IMR-90 (cell line): ENCODE data around the gene UQCC5. TPM values are rescaled to one million over a fixed set of nuclear protein-coding genes. Genes with fewer than 3 reads are reported as not detected.

ENCODE experiments used
- ATAC-seq: fragments of 200-7000 bp; cut with Tn5 transposase; 2 replicates; pipeline ENCODE4 v1.9.1; 2020; ENCODE audit warnings: low read depth, mild to moderate bottlenecking, moderate library complexity
- BruUV-seq: library from RNA; stranded (reverse); fragments of 400-500 nt; replicated peaks from 2 replicates; lab custom pipeline; 2021; lab: Mats Ljungman, UMichigan
- CTCF ChIA-PET: fragments of 300-600 bp; formaldehyde crosslinking; extraction: SDS; loops from one replicate; lab custom pipeline; 2021; ENCODE audit warnings: antibody characterized with exemption; lab: Yijun Ruan, JAX
- POLR2A ChIA-PET: fragments of 300-600 bp; sonication (Branson Sonifier 250); formaldehyde crosslinking; loops from one replicate; lab custom pipeline; 2022; ENCODE audit warnings: antibody characterized with exemption; ENCODE audit not compliant: unreplicated experiment; lab: Charles Lee
- DNase-seq: peaks from one replicate; pipeline ENCODE4 v3.0.0; 2013
- H2AFZ ChIP-seq: replicated peaks from 2 replicates; pipeline ENCODE3; 2013; ENCODE audit warnings: low read length, mild to moderate bottlenecking; ENCODE audit not compliant: poor library complexity
- H2AK5ac ChIP-seq: 2 replicates; pipeline ENCODE4 v1.6.1; 2013; ENCODE audit warnings: low read depth, low read length, inconsistent platforms
- H2AK9ac ChIP-seq: replicated peaks from 2 replicates; pipeline ENCODE3; 2013; ENCODE audit warnings: mild to moderate bottlenecking, low read depth, low read length, moderate library complexity; ENCODE audit not compliant: poor library complexity
- H2BK120ac ChIP-seq: 2 replicates; pipeline ENCODE4 v1.6.1; 2013; ENCODE audit warnings: low read depth, low read length, inconsistent platforms
- H2BK15ac ChIP-seq: 3 replicates; pipeline ENCODE4 v1.6.1; 2013; ENCODE audit warnings: low read depth, low read length, inconsistent platforms
- H2BK20ac ChIP-seq: 2 replicates; pipeline ENCODE4 v1.6.1; 2013; ENCODE audit warnings: low read depth, mild to moderate bottlenecking, inconsistent platforms, low read length, moderate library complexity
- H2BK5ac ChIP-seq: 2 replicates; pipeline ENCODE4 v1.6.1; 2013; ENCODE audit warnings: mild to moderate bottlenecking, low read depth, low read length, inconsistent platforms; ENCODE audit not compliant: poor library complexity, severe bottlenecking
- H3K14ac ChIP-seq: replicated peaks from 2 replicates; pipeline ENCODE4 v1.6.1; 2013; ENCODE audit warnings: low read depth, low read length, inconsistent platforms
- H3K18ac ChIP-seq: 2 replicates; pipeline ENCODE4 v1.6.1; 2013; ENCODE audit warnings: low read depth, low read length, control low read depth
- H3K23ac ChIP-seq: 2 replicates; pipeline ENCODE4 v1.6.1; 2013; ENCODE audit warnings: low read depth, low read length, inconsistent platforms
- H3K27ac ChIP-seq: 2 replicates; pipeline ENCODE4 v1.5.1; 2013; ENCODE audit warnings: mild to moderate bottlenecking, control low read depth, low read length; ENCODE audit not compliant: insufficient read depth
- H3K27me3 ChIP-seq: 2 replicates; pipeline ENCODE4 v1.6.1; 2013; ENCODE audit warnings: low read length; ENCODE audit not compliant: control insufficient read depth, insufficient read depth
- H3K36me3 ChIP-seq: 2 replicates; pipeline ENCODE4 v1.6.1; 2013; ENCODE audit warnings: low read length, mixed read lengths; ENCODE audit not compliant: control insufficient read depth, insufficient read depth
- H3K4ac ChIP-seq: 2 replicates; pipeline ENCODE4 v1.6.1; 2013; ENCODE audit warnings: low read depth, low read length, inconsistent platforms
- H3K4me1 ChIP-seq: 2 replicates; pipeline ENCODE4 v1.6.1; 2013; ENCODE audit warnings: low read length, mixed read lengths; ENCODE audit not compliant: control insufficient read depth, insufficient read depth
- H3K4me2 ChIP-seq: 2 replicates; pipeline ENCODE4 v1.6.1; 2013; ENCODE audit warnings: low read depth, mild to moderate bottlenecking, control low read depth, low read length, moderate library complexity
- H3K4me3 ChIP-seq: 2 replicates; pipeline ENCODE4 v1.5.1; 2013; ENCODE audit warnings: low read depth, mild to moderate bottlenecking, control low read depth, low read length, moderate library complexity; ENCODE audit not compliant: insufficient read depth
- H3K56ac ChIP-seq: 2 replicates; pipeline ENCODE4 v1.6.1; 2013; ENCODE audit warnings: low read length, inconsistent platforms; ENCODE audit not compliant: insufficient read depth; ENCODE audit errors: extremely low read depth
- H3K79me1 ChIP-seq, 2 experiments: 2 replicates each; pipeline ENCODE4 v1.6.1; 2013; ENCODE audit warnings: low read length in 2 of 2, inconsistent platforms in 1 of 2, low read depth in 1 of 2
- H3K9ac ChIP-seq: 2 replicates; pipeline ENCODE4 v1.6.1; 2013; ENCODE audit warnings: low read depth, low read length, control low read depth
- H3K9me1 ChIP-seq: 2 replicates; pipeline ENCODE4 v1.6.1; 2013; ENCODE audit warnings: low read length, inconsistent platforms; ENCODE audit not compliant: insufficient read depth
- H3K9me3 ChIP-seq: 2 replicates; pipeline ENCODE4 v1.6.1; 2013; ENCODE audit warnings: low read length; ENCODE audit not compliant: control insufficient read depth, insufficient read depth
- H4K20me1 ChIP-seq: 2 replicates; pipeline ENCODE4 v1.6.1; 2013; ENCODE audit warnings: low read length, inconsistent platforms; ENCODE audit not compliant: insufficient read depth
- H4K5ac ChIP-seq: 2 replicates; pipeline ENCODE4 v1.6.1; 2013; ENCODE audit warnings: mild to moderate bottlenecking, low read depth, low read length, control low read depth
- H4K8ac ChIP-seq, 2 experiments: 2 replicates each; pipeline ENCODE4 v1.6.1; 2013; ENCODE audit warnings: low read depth in 2 of 2, low read length in 2 of 2, control low read depth in 1 of 2, inconsistent platforms in 1 of 2
- H4K91ac ChIP-seq: 2 replicates; pipeline ENCODE4 v1.6.1; 2013; ENCODE audit warnings: low read depth, low read length, inconsistent platforms; ENCODE audit not compliant: insufficient read depth
- BHLHE40 ChIP-seq: fragments of 150-350 bp; IDR thresholded peaks from 2 replicates; pipeline ENCODE4 v1.6.1; 2016; ENCODE audit warnings: mild to moderate bottlenecking, low read depth, low read length
- CEBPB ChIP-seq: IDR thresholded peaks from 2 replicates; pipeline ENCODE4 v1.6.1; 2012; ENCODE audit warnings: low read depth, low read length, improper control_type of control experiment
- CHD1 ChIP-seq: IDR thresholded peaks from 2 replicates; pipeline ENCODE4 v1.6.1; 2012; ENCODE audit warnings: low read depth, low read length, improper control_type of control experiment
- CTCF ChIP-seq: conservative IDR thresholded peaks from 2 replicates; pipeline ENCODE4 v1.5.1; 2012; ENCODE audit warnings: mild to moderate bottlenecking, low read depth, low read length, improper control_type of control experiment
- FOS ChIP-seq: fragments of 150-350 bp; IDR thresholded peaks from 2 replicates; pipeline ENCODE4 v1.6.1; 2016; ENCODE audit warnings: low read depth, low read length
- MAFK ChIP-seq: IDR thresholded peaks from 2 replicates; pipeline ENCODE4 v1.6.1; 2012; ENCODE audit warnings: low read depth, low read length, improper control_type of control experiment
- MAZ ChIP-seq: IDR thresholded peaks from 2 replicates; pipeline ENCODE4 v1.6.1; 2012; ENCODE audit warnings: low read depth, mild to moderate bottlenecking, low read length, improper control_type of control experiment, moderate library complexity, borderline replicate concordance
- MXI1 ChIP-seq: IDR thresholded peaks from 2 replicates; pipeline ENCODE4 v1.6.1; 2012; ENCODE audit warnings: low read depth, mild to moderate bottlenecking, low read length, moderate library complexity, borderline replicate concordance
- NFE2L2 ChIP-seq: fragments of 150-350 bp; IDR thresholded peaks from 2 replicates; pipeline ENCODE4 v1.6.1; 2016; ENCODE audit warnings: low read depth, mild to moderate bottlenecking, low read length
- POLR2A ChIP-seq: IDR thresholded peaks from 2 replicates; pipeline ENCODE4 v1.6.1; 2012; ENCODE audit warnings: mild to moderate bottlenecking, low read depth, low read length
- RAD21 ChIP-seq: IDR thresholded peaks from 2 replicates; pipeline ENCODE4 v1.6.1; 2012; ENCODE audit warnings: low read length, improper control_type of control experiment
- RCOR1 ChIP-seq: IDR thresholded peaks from 2 replicates; pipeline ENCODE4 v1.6.1; 2012; ENCODE audit warnings: mild to moderate bottlenecking, low read length, improper control_type of control experiment; ENCODE audit not compliant: insufficient replicate concordance
- RFX5 ChIP-seq: IDR thresholded peaks from 2 replicates; pipeline ENCODE4 v1.8.0; 2012; ENCODE audit warnings: low read depth, mild to moderate bottlenecking, low read length, moderate library complexity
- SMC3 ChIP-seq: fragments of 150-350 bp; IDR thresholded peaks from 2 replicates; pipeline ENCODE4 v1.6.1; 2016; ENCODE audit warnings: low read depth, mild to moderate bottlenecking, antibody characterized with exemption, low read length, moderate library complexity
- USF2 ChIP-seq: fragments of 150-350 bp; IDR thresholded peaks from 2 replicates; pipeline ENCODE4 v1.6.1; 2017; ENCODE audit warnings: mild to moderate bottlenecking, antibody characterized with exemption, low read length, low read depth
- WGBS, 2 experiments: methylation state at CpG; one replicate each; pipeline versions ENCODE4 v1.1.5 to v1.1.7; 2013; ENCODE audit warnings: missing lambda C conversion rate in 2 of 2; ENCODE audit not compliant: insufficient read length in 1 of 2; ENCODE audit errors: extremely low coverage in 2 of 2; 5-methylcytosine and 5-hydroxymethylcytosine counted together
- dilution Hi-C: fragments of 300-500 bp; cut with HindIII; formaldehyde crosslinking; loops from one replicate; pipeline ENCODE4 v1.14.3; 2018; ENCODE audit warnings: low sequenced_read_pairs; ENCODE audit not compliant: unreplicated experiment
- in situ Hi-C: fragments of 300-500 bp; cut with MboI; formaldehyde crosslinking; loops from 3 replicates; pipeline ENCODE4 v1.14.3; 2019; ENCODE audit warnings: low sequenced_read_pairs, inconsistent platforms, mixed read lengths
- intact Hi-C: fragments of 100-400 bp; cut with micrococcal nuclease; formaldehyde crosslinking; loops from 2 replicates; pipeline ENCODE4 v1.10.0; 2022
- polyA plus RNA-seq, 3 experiments: library from polyadenylated mRNA; depleted of rRNA; stranded (reverse); fragments of >200 nt; gene quantifications; 2 replicates each; pipeline ENCODE4 v1.2.3, GENCODE V29; 2012; ENCODE audit warnings: low replicate concordance in 1 of 3
- total RNA-seq: library from RNA; depleted of rRNA; stranded (reverse); fragments of >200 nt; gene quantifications from 2 replicates; pipeline ENCODE4 v1.2.3, GENCODE V29; 2012

UQCC5 gene
- total and polyA plus RNA-seq, 2 of the 4 experiments (the other 2 are of a cell fraction), result 1.1 to 16.9 TPM

- Histone ChIP-seq H3K9me1 (no peaks in the 10 kb centered on the region), H2BK120ac (no peak overlapping the region), H3K79me1 (no peaks in the 10 kb centered on the region), H3K4ac (no peak overlapping the region), H3K27ac (no peak overlapping the region), H2AK9ac (no peak overlapping the region), H2BK20ac (no peak overlapping the region), H4K91ac (no peak overlapping the region), H2BK5ac (no peak overlapping the region), H3K9me3 (no peaks in the 10 kb centered on the region), H4K8ac (no peak overlapping the region), H3K9ac (no peak overlapping the region), H4K5ac (no peak overlapping the region), H3K36me3 (no peaks in the 10 kb centered on the region), H2AK5ac (no peak overlapping the region), H3K18ac (no peak overlapping the region), H3K14ac (no peak overlapping the region), H4K20me1 (no peaks in the 10 kb centered on the region; the same call in 1 of the 2 replicates), H2BK15ac (no peak overlapping the region), H3K27me3 (peaks cover 56% of the 10 kb centered on the region), H2AFZ (no peak overlapping the region), H3K23ac (no peak overlapping the region), H3K4me2 (no peak overlapping the region), H3K4me3 (no peak overlapping the region), H3K4me1 (no peaks in the 10 kb centered on the region), H3K56ac (no peak overlapping the region)
- CTCF ChIA-PET, result no interaction called here
- POLR2A ChIA-PET, result no interaction called here
- in situ Hi-C loops (no loop called here), dilution Hi-C loops (no loop called here), intact Hi-C loops (no loop called here)
- no peak for DNase-seq
- WGBS, 2 experiments, result 100% methylated on average over 3 of the region's 7 CpGs; no CpG with 5 or more reads in 1 of the 2 experiments
- TF ChIP-seq SMC3 (no peak), MAZ (no peak), RAD21 (no peak), RFX5 (no peak), USF2 (no peak), CEBPB (no peak), NFE2L2 (no peak), RCOR1 (no peak), BHLHE40 (no peak), MXI1 (no peak), CHD1 (no peak), POLR2A (no peak), CTCF (no peak), MAFK (no peak), FOS (no peak)
- ATAC-seq, result no peak
- no TSS peak for BruUV-seq
Observed at GRCh38 chr3:52513281-52513680, 23.1 kb upstream of the UQCC5 start.
